GM19238 (cell line): Measurements from ENCODE around the gene F12.
"Not testable (repeated sequence)": the region's sequence is repeated elsewhere in the genome, so short reads cannot be mapped to it uniquely, and the experiment has no call there.

Experiments used
- DNase-seq: peaks from one replicate; pipeline ENCODE4 v3.0.0; 2011; ENCODE audit warnings: low spot score; ENCODE audit not compliant: insufficient read length

F12 gene

DNA sequence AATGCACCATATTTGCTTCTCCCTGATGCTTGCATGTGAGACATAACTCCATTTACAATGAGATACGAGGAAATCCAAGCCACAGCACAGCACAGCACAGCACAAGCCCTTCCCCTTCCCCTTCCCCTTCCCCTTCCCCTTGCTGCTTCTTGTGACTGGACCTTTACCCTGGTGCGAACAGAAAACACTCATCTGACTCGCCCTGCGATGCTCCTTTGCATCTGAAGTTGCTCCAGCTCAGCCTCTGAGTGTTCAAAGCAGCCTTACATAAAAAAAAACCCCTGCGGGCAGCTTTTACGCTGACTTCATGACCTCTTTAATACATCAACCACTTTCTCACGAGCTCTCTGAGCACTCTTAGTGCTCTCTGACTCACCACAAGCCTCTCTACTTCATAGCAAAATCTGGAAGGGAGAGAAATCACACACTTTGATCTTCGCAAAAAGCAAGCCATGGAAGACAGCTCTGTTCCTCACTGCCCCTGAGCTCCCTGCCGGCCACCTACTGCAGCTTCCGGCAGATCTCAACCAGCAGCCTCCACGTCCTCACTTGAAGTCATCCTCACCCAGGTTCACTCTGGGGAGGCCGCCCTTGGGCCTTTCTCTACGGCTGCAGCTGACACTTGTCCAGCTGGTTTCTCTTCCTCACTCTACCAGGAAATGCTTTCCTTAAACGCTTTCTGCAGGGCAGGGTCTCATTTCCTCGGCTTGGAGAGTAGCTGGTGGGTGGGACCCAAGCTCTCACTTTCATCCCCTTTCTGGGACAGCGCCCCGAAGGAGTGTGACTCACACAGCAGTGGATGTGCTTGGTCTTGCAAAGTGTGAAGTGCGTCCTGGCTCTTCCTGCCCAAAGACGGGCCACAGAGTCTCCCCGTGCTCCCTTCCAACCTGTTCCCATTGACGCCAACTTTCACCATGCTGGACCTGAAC lies 19.9 kb downstream of the F12 start:
- peak; percentile 37 for DNase-seq

DNA sequence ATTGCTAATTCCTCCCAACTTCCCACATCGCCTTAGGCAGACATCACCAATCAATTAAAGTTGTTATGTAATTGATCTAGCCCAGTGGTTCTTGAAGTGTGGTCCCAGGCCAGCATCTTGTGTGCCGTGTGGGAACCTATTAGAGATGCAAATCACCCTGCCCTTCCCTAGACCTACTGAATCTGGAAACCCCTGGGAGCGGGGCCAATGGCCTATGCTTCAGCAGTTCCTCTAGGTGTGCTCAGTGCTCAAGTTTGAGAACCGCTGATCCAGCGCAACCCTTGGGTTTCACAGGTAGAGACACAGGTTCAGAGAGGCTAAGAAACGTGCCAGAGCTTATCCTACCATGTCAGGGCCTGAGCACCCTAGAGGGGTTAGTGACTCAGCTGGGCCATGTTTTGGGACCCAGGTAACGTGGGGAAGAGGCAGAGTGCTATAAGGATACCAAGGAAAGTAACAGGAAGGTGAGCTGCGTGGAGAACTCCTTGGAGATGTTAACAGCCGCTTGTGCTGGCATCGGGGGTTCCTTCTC lies 20.8 kb downstream of the F12 start:
- no peak for DNase-seq

DNA sequence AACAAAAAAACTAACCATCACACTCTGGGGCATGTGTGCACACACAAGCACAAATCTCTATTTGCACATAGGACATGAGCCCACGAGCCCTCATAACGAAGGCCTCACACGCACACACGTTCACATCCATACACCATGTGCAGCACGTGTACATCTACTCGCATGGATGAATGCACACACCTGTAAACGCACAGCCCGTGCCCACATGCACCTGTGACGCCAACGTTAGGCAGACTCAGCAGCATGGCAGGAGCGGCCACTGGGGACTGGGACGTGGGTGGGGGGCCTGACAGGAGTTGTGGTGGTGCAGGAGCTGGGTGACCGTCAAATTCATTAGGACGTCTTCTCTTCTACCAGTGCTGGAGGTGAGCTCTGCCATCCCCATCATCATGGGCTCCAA lies 22.0 kb downstream of the F12 start:
- no peak for DNase-seq

DNA sequence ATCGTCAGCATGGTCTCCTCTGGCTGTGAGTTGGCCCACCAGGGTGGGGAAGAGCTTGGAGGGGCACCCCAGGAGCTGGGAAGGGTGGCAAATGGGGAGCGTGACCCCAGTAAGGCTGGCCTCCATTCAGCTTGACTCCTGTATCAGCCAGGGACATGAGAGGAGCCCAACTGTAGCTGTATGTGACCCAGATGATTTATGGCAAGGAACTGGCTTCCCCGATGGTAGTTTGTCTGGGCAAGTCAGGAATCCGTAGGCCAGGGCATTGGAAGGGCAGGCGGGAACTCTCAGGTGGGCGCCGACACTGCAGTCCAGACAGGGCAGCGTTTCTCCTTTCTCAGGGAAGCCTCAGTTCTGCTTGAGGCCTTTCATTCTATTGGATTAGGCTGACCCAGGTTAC lies 22.8 kb downstream of the F12 start:
- DNase-seq: no peak

DNA sequence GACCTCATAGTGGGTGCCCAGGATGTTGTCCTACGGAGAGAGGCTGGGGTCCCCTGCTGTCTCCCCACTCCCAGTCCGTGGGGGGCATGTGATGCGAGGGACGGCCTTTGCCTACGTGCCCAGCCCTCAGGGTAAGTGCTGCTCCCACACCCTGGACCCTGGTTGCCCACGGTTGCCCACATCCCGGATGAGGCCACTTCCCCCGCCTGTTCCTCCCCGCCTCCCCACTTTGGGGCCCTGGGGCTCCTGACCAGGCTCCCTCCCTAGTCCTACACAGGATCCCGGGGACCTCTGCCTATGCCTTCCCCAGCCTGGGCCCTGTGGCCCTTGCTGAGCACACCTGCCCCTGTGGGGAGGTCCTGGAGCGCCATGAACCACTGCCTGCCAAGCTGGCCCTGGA lies 23.6 kb downstream of the F12 start:
- no peak for DNase-seq

DNA sequence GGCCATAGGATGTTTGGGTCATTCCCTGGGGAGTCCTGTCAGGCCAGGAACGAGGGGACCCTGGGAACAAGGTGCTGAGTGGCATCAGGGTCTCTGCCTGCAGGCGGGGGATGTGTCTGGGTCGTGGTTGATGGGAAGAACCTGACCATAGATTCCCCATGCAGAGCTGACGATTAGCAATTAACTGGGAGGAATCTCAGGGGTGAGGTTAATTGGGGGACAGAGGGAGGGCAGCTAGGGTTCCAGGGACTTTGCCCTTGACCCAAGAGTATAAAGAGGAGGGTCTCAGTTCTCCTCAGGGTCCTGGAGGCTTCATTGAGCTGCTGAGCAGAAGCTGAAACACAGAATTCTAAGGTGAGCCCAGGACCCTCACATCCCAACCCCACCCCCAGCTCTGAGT lies 25.2 kb downstream of the F12 start, which contains the start of gene SLC34A1:
SLC34A1 (plus strand) TSS at position 301 of the 400 bp plus-strand sequence. CDS start 1,308 bp downstream, outside the sequence.
- DNase-seq: no peak

DNA sequence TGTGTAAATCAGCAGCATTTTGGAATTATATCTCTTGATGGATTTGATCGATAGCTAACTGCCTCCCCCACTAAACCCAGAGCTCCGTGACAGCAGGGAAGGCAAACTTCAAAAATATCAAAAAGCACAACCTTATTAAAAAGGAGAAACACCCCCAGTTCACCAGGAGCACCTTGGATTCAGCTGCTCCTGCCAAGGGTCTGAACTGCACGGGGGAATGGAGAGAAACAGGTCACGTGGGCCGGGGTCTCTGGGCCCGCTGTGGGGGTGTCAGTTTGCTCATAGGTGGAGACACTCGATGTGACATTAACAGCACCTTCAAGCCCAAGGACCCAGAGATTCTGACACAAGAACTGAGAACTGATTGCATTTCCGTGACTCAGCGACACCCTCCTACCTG lies 26.2 kb downstream of the F12 start:
- no peak for DNase-seq

DNA sequence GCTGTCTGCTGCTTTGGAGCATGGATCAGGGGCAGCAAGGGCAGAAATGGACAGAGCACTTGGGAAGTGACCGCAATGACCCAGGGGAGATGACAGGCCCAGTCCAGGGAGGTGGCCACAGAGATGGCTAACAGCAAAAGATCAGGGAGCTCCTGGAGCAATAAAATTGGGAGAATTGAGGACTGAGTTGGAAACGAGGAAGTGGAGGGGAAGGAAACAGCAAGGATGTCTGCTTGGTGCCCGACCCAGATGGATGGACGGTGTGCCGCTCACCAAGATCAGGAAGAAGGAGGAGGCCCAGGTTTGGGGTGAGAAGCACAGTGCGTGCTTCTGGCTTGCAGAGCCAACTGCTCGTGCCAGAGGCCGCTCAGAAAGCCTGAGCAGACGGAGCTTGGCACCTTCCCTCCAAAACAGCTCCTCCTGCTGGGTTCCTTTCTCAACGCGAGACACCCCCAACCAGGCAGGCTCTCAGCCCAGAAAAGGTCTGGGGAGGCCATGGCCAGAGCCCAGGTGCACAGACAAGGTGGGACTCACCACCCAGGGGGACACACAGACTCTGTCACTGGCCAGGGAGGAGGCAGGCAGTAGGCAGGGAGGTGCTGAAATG lies 26.8 kb downstream of the F12 start:
- DNase-seq: no peak

DNA sequence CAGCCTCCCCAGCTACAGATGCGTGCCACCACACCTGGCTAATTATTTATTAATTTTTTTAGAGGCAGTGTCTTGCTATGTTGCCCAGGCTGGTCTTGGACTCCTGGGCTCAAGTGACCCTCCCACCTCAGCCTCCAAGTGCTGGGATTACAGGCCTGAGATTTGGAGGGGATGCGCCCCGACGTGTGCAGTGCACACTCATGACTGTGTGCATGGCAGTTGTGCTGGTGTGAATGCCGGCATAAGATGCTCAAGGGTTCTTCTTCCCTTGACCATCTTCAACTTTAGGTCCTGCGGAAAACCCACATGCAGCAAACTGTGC lies 28.6 kb downstream of the F12 start:
- no peak for DNase-seq

DNA sequence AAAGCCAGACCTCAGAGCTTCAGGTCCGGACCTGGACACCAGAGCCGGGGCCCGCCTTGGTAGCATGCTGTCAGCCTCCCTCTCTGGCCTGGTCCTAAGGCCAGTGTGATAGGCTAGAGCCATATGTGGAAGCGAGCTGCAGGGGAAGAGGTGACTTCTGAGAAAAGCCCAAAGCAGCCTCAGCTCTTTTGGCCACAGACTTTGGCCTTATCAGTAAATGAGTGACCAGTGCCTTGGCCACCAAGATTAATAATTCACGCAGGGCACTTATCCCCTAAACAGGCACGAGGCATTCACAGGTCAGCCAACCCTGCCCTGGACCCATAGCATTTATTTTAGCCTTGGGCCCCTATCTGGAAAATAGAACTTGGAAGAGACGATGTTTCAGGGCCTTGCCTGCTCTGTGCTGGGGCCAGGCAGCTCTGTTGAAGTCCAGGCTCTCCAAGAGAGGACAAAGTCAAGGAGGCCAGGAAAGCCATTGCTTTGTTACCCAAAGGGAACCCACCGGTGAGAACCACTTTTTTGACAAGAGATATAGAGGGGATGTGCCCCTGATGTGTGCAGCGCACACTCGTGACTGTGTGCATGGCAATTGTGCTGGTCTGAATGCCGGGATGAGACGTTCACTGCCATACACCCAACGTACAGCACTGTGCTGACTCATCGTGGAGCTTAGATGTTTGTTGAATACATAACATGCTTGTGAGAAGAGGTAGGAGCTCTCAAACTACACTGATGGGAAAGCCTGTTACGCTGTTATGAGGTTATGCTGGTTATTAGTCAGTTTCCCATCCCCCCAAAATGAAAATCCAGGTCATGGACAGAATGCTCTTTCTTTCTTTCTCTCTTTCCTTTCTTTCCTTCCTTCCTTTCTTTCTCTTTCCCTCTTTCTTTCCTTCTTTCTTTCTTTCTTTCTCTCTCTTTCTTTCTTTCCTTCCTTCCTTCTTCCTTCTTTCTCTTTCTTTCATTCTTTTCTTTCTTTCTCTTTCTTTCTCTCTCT lies 30.2 kb downstream of the F12 start:
- DNase-seq: no peak

DNA sequence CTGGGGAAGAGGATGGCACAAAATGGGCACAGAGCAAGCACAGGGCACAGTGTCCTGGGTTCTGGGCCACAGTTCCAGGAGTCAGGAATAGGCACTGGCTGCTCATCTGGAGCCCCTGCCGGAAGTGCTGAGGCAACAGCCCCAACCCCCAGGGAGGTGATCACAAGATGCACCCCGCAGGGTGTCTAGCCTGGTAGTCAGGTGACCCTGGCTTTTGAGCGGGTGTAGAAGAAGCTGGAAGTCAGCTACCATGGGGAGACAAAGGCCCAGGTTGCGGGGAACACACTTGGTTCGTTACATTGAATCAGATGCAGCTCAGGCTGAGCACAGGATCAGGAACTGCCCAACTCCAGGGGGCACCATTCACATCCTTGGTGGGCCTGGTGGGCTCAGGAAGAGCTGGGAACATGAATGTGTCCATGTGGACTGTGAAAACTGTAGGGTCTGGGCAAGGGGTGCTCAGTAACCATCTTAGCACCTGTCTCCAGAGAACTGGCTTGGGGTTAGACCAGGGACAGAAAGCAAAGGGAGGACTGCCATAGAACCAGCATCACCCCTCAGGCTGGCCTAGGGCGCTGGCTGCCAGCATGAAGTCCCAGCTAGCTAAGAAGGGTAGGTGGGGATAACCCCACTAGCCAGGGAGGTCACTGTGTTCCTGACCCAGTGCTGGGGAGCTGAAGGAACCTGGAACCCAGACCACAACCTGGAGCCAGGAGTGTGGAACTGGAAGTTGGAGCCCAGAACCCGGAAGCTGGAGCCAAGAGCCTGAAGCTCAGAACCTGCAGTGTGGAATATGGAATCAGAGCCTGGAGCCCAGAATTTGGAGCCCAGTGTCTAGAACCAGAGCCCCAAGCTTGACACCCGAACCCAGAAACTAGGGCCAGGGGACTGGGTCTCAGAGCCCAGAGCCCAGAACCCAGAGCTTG lies 31.2 kb downstream of the F12 start:
- no peak for DNase-seq

DNA sequence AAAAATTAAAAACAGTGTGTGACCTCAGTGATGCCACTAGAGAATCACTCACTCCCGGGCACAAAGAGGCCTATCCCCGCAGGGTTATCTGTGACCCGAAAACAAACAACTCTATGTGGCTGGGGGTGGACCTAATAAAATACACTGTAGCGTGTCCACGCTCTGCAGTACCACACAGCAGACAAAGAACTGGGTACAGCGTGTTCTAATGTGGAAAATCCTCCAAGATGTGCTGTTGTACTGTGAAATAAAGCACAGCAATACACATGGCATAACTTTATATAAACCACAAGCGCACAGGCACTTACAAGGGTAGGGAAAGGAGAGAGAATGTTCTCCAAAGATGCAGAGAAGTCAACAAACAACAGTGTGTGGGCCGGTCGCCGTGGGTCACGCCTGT lies 33.3 kb downstream of the F12 start:
- DNase-seq: no peak

DNA sequence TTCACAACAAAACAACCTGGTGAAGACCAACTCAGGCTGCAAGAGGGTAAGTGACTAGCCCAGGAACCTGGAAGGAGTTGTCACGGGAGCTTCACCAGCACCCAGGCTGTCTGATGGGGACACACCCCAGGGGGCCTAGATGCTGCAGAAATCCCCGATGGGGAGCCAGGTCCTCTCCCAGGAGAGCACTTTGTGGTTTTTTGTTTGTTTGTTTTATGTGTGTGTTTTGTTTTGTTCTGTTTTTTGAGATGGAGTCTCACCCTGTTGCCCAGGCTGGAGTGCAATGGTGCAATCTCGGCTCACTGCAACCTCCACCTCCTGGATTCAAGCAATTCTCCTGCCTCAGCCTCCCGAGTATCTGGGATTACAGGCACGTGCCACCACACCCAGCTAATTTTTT lies 33.8 kb downstream of the F12 start:
- DNase-seq: not testable (repeated sequence)

DNA sequence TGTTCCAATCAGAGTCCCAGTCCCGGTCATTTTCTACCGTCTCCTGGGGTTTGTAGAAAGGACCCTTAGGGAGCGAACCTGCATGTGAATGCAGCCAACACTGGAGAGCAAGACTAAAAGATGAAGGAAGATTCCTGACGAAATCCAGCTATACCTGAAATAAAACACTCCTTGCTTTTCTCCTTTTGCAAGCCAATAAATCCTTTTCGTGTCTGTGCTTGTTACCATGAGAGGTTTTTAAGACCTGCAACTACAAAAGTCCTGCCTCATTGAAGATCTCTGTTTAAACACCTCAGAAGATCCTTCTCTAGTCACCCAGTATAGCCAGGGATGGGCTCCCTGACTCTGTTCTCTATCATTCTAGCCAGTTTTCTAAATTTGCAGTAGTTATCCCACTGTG lies 35.2 kb downstream of the F12 start:
- DNase-seq: no peak

DNA sequence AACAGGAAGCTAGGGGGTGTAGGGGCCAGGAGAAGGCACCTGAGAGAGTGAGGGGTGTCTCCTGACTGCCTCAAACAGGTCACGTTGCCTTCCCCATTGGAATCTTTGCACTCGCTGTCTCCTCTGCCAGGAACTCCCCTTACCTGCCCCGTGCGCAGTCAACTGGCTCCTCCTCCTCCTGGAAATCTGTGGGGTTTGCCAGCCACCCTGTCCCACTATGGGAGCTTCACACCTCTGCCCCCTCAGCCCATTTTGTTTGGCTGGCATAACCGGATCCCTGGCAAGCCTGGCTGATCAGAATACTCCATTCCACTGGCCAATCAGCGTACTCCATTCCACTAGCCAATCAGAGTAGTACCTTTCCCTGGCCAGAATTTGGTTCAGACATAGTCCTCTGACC lies 35.6 kb downstream of the F12 start:
- no peak for DNase-seq

DNA sequence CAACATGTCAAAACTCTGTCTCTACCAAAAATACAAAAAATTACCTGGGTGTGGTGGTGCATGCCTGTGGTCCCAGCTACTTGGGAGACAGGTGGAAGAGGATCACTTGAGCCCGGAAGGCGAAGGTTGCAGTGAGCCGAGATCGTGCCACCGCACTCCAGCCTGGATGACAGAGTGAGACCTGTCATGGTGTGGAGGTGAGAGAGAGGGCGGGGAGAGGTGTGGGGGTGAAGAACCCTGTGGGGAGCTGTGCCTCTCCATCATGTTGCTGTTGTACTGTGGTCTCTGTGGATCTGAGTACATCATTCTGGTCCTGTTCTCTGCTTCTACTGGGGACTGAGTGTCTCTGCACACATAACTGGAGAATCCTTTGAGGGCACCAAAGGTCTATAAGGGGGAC lies 36.5 kb downstream of the F12 start:
- no peak for DNase-seq

DNA sequence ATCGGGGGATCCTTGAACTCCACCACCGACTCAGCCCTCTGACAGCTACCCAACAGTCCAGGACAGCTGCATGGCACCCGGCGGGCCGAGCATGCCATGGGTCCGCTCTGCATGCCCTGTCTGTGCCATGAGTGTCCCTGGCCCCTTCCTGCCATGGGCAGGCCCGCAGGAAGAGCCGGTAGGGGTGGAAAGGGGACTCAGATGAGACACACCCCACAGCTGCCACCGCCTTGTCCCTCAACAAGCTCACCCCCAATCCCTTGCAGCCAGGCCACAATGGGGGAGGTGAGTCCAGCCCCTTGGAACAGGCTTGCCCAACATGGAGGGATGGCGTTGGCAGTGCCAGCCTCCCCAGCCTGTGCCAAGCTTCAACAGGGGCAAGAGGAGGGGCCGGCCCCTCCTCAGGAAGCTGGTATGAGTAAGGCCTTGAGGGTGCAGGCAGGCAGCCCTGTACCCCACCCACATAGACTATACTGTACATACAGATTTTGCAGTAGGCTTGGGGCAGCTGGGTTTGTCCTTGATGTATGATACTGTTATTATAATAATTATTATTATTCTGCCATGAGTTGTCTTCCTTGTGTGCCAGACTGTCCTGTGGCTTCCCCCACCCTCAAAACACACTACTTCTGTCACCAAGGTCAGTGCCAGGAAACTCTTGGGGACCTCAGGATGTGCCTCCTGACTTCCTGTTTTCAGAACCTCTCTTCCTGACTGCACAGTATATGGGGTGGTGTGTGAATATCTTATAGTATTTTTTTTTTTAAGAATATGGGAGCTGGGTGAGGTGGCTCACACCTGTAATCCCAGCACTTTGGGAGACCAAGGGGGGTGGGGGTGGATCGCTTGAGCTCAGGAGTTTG lies 37.1 kb downstream of the F12 start:
- no peak for DNase-seq

DNA sequence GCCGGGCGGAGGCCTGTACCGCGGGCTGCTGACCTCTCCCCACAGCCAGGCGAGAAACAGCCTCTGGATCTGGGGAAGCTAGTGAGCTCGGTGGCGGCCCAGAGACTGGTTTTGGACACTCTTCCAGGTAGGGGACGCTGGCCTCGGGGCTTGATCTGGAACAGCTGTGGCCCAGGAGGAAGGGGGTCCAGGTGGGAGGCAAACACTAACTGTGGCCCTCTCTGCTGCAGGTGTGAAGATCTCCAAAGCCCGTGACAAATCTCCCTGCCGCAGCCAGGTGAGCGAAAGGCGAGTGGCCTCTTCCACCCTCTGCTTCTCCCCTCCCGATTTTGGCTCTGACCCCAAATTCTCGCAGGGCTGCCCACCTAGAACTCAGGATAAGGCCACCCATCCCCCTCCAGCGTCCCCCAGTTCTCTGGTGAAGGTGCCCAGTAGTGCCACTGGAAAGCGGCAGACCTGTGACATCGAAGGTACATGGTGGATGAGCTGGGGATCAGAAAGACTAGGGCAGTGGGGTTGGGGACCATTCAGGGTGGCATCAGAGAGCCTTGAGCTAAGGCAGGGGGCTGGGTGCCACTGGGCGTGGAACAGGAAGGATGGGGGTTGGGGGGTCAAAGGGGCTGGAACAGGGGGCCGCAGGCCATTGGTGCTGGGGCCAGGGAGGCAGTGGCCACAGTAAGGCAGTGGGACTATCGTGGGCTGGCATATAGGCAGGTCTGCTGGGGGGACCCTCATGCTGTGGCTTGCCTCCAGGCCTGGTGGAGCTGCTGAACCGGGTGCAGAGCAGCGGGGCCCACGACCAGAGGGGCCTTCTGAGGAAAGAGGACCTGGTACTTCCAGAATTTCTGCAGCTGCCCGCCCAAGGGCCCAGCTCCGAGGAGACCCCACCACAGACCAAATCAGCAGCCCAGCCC lies 38.0 kb downstream of the F12 start:
- no peak for DNase-seq
